Activated T-helper 1 cell treated with anti-CD3 and anti-CD28 coated beads, Interleukin-12 subunit alpha, Interleukin-12 subunit beta, Interleukin-2, Interleukin-4 antibody, amounts not matched to agents 30 ng/mL and 10 ng/mL and 1 ng/mL, durations not matched to agents 14 hours and 24 hours and 36 hours (primary cell): ENCODE data around the gene IPO9. TPM values are rescaled to one million over a fixed set of nuclear protein-coding genes. Genes with fewer than 3 reads are reported as not detected.

ENCODE experiments used
- total RNA-seq: library from RNA; stranded (reverse); gene quantifications from 2 replicates; pipeline ENCODE4 v1.2.3, GENCODE V29; 2022

The IPO9 gene
- total RNA-seq, 1 donor from 2014 or later, result 58.5 TPM

Other genes with a start within 250 kb of the IPO9 start
- 0.67 and 0.73 TPM in 2 replicates for gene SHISA4, start 59.7 kb downstream of the IPO9 start, total RNA-seq
- not detected in 2 replicates for gene LMOD1, start 117.4 kb downstream of the IPO9 start, total RNA-seq
- gene TIMM17A, start 126.3 kb downstream of the IPO9 start, total RNA-seq, result 117 and 127 TPM in 2 replicates
- gene RNPEP, start 153.5 kb downstream of the IPO9 start, total RNA-seq, result 31.1 and 34.2 TPM in 2 replicates
- gene ELF3, start 181.4 kb downstream of the IPO9 start, total RNA-seq, result 0.23 and 0.59 TPM in 2 replicates